MM.1S (cell line): Measurements from ENCODE around the gene CWF19L2.

ENCODE experiments used
- DNase-seq: peaks from one replicate; pipeline ENCODE4 v3.0.0-alpha.2; 2015
- H2AFZ ChIP-seq: fragments of 300-600 bp; sonication (generic); 2 replicates; pipeline ENCODE4 v1.6.0; 2016; ENCODE audit warnings: antibody characterized with exemption, low read length
- H3F3A ChIP-seq: fragments of 300-600 bp; sonication (generic); 2 replicates; pipeline ENCODE4 v1.6.1; 2016; ENCODE audit warnings: mild to moderate bottlenecking, antibody characterized with exemption, low read length, moderate library complexity, mixed read lengths; ENCODE audit not compliant: insufficient read depth
- H3K27ac ChIP-seq: fragments of 300-600 bp; sonication (generic); 2 replicates; pipeline ENCODE4 v1.5.1; 2016; ENCODE audit warnings: mild to moderate bottlenecking, low read length
- H3K27me3 ChIP-seq: fragments of 300-600 bp; sonication (generic); replicated peaks from 2 replicates; pipeline ENCODE4 v1.6.0; 2016; ENCODE audit warnings: low read length; ENCODE audit not compliant: insufficient read depth
- H3K36me3 ChIP-seq: fragments of 300-600 bp; sonication (generic); replicated peaks from 2 replicates; pipeline ENCODE4 v1.6.1; 2016; ENCODE audit warnings: mild to moderate bottlenecking, low read length, mixed read lengths; ENCODE audit not compliant: insufficient read depth
- H3K4me1 ChIP-seq: fragments of 300-600 bp; sonication (generic); 2 replicates; pipeline ENCODE4 v1.6.1; 2016; ENCODE audit warnings: low read length, mixed read lengths
- H3K4me2 ChIP-seq: fragments of 300-600 bp; sonication (generic); 2 replicates; pipeline ENCODE4 v1.6.0; 2016; ENCODE audit warnings: low read depth, low read length
- H3K4me3 ChIP-seq: fragments of 300-600 bp; sonication (generic); 2 replicates; pipeline ENCODE4 v1.5.1; 2016; ENCODE audit warnings: low read length, mixed read lengths
- H3K79me2 ChIP-seq: fragments of 300-600 bp; sonication (generic); 2 replicates; pipeline ENCODE4 v1.6.1; 2016; ENCODE audit warnings: mixed run types, low read length, mixed read lengths
- H3K9ac ChIP-seq: fragments of 300-600 bp; sonication (generic); 2 replicates; pipeline ENCODE4 v1.6.1; 2016; ENCODE audit warnings: low read length, mixed read lengths
- H3K9me2 ChIP-seq: fragments of 300-600 bp; sonication (generic); replicated peaks from 2 replicates; pipeline ENCODE4 v1.6.1; 2016; ENCODE audit warnings: mild to moderate bottlenecking, low read length, mixed read lengths; ENCODE audit not compliant: insufficient read depth
- H3K9me3 ChIP-seq: fragments of 300-600 bp; sonication (generic); replicated peaks from 2 replicates; pipeline ENCODE4 v1.6.1; 2016; ENCODE audit warnings: mild to moderate bottlenecking, low read length, mixed read lengths; ENCODE audit not compliant: insufficient read depth
- H4K20me1 ChIP-seq: fragments of 300-600 bp; sonication (generic); 2 replicates; pipeline ENCODE4 v1.6.1; 2016; ENCODE audit warnings: mild to moderate bottlenecking, low read length, moderate library complexity, mixed read lengths; ENCODE audit not compliant: insufficient read depth
- CTCF ChIP-seq: fragments of 300-600 bp; sonication (generic); IDR thresholded peaks from 2 replicates; pipeline ENCODE4 v1.5.1; 2016; ENCODE audit warnings: antibody characterized with exemption, low read length, mixed read lengths
- EZH2 ChIP-seq: fragments of 300-600 bp; sonication (generic); optimal IDR thresholded peaks from 2 replicates; pipeline ENCODE3; 2017; ENCODE audit warnings: low read depth, mild to moderate bottlenecking, antibody characterized with exemption, low read length, mixed read lengths
- EZH2phosphoT487 ChIP-seq: fragments of 300-600 bp; sonication (generic); IDR thresholded peaks from 2 replicates; pipeline ENCODE4 v1.6.1; 2018; ENCODE audit warnings: antibody characterized with exemption, low read length

The CWF19L2 gene

GRCh38 chr11:107457558-107458271, at the start of gene CWF19L2:
TSS of gene CWF19L2 (minus strand) at chr11:107457825. CDS start at chr11:107457816, 9 bp downstream.
- H3K27ac ChIP-seq, result peak within 1 kb of the TSS; percentile 40; the same call in 1 of the 2 replicates
- peak within 1 kb of the TSS; percentile 80 for H3K9ac ChIP-seq

GRCh38 chr11:107505647-107506225, 48.1 kb upstream of the CWF19L2 start:
- Histone ChIP-seq H3K9me2 (no peaks in the 10 kb centered on the region), H3K36me3 (no peaks in the 10 kb centered on the region), H3K4me2 (no peak overlapping the region), H3K9ac (no peak overlapping the region), H3K27ac (no peak overlapping the region), H3K4me3 (no peak overlapping the region), H2AFZ (no peak overlapping the region), H3K9me3 (no peaks in the 10 kb centered on the region), H4K20me1 (no peaks in the 10 kb centered on the region), H3K79me2 (no peaks in the 10 kb centered on the region), H3K4me1 (no peaks in the 10 kb centered on the region), H3F3A (no peaks in the 10 kb centered on the region), H3K27me3 (no peaks in the 10 kb centered on the region)
- no peak for DNase-seq
- TF ChIP-seq CTCF, result no peak
- no peak for TF ChIP-seq EZH2
- TF ChIP-seq EZH2phosphoT487, result no peak

More at GRCh38 chr11:107457558-107458271, at the start of gene CWF19L2:
- Histone ChIP-seq H3K9me2 (no peaks in the 10 kb centered on the region), H3K4me1 (0 out of 2 replicates have a peak, but pooled peaks cover 7% of the 10 kb centered on the region), H3K4me3 (peak within 1 kb of the TSS; percentile 80), H3K79me2 (peaks cover 22% of the 10 kb centered on the region), H4K20me1 (no peaks in the 10 kb centered on the region), H3K4me2 (peak within 1 kb of the TSS; percentile 56), H2AFZ (peak within 1 kb of the TSS; percentile 71), H3F3A (no peaks in the 10 kb centered on the region), H3K36me3 (no peaks in the 10 kb centered on the region; the same call in 1 of the 2 replicates), H3K9me3 (no peaks in the 10 kb centered on the region), H3K27me3 (no peaks in the 10 kb centered on the region)
- TF ChIP-seq CTCF (no peak), EZH2 (no peak), EZH2phosphoT487 (no peak)
- peak; percentile 98 for DNase-seq

- H4K20me1 ChIP-seq, result no peaks in the 10 kb centered on the region
Measured at GRCh38 chr11:107504981-107505380, 47.4 kb upstream of the CWF19L2 start.

More at GRCh38 chr11:107504981-107505380, 47.4 kb upstream of the CWF19L2 start:
- Histone ChIP-seq H3K79me2 (no peaks in the 10 kb centered on the region), H3K4me3 (no peak overlapping the region), H3K36me3 (no peaks in the 10 kb centered on the region), H3K9ac (no peak overlapping the region), H3K27me3 (no peaks in the 10 kb centered on the region), H2AFZ (no peak overlapping the region), H3K4me1 (no peaks in the 10 kb centered on the region), H3K9me3 (no peaks in the 10 kb centered on the region), H3F3A (no peaks in the 10 kb centered on the region), H3K9me2 (no peaks in the 10 kb centered on the region), H3K27ac (no peak overlapping the region), H3K4me2 (no peak overlapping the region)
- TF ChIP-seq CTCF, result no peak
- no peak for TF ChIP-seq EZH2
- TF ChIP-seq EZH2phosphoT487, result no peak
- no peak for DNase-seq
